ENCODE data around the gene TAS2R46.

TAS2R46 gene

DNA sequence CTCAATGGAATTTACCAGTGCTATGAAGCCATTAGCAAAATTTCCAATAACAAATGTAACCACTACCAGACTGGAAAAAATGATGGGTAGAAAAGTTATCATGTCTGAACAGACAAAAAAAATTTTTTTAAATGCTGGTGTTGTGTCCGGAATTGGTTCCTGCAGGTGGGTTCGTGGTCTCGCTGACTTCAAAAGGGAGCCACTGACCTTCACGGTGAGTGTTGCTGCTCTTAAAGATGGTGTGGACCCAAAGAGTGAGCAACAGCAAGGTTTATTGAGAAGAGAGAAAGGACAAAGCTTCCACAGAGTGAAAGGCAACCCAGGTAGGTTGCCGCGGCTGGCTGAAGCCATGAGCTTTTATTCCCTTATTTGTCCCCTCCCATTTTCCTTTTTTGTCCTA lies 30.0 kb upstream of the TAS2R46 start, which contains the start of gene TAS2R43:
TAS2R43 (minus strand) TSS at position 186 of the 400 bp plus-strand sequence; CDS start at position 102, 84 bp downstream.
- H3K9ac ChIP-seq = no peak within 1 kb of the TSS
- no peaks in the 10 kb centered on the region for H3K4me1 ChIP-seq
- H3K9me3 ChIP-seq (ENCODE audit: control insufficient read depth, low read length) = no peaks in the 10 kb centered on the region
- no peak within 1 kb of the TSS for H3K4me2 ChIP-seq (ENCODE audit: low read length)
- no peak within 1 kb of the TSS for H3K4me3 ChIP-seq (ENCODE audit: low read depth, low read length)
- no peaks in the 10 kb centered on the region for H3K79me2 ChIP-seq
- H3K27ac ChIP-seq = no peak within 1 kb of the TSS
- no peaks in the 10 kb centered on the region for H3K27me3 ChIP-seq (ENCODE audit: control insufficient read depth, insufficient read depth, low read length)
- H3K36me3 ChIP-seq (ENCODE audit: control insufficient read depth, insufficient read depth, low read length) = no peaks in the 10 kb centered on the region
- H2AFZ ChIP-seq = no peak within 1 kb of the TSS
- TF ChIP-seq, protein P1, sequence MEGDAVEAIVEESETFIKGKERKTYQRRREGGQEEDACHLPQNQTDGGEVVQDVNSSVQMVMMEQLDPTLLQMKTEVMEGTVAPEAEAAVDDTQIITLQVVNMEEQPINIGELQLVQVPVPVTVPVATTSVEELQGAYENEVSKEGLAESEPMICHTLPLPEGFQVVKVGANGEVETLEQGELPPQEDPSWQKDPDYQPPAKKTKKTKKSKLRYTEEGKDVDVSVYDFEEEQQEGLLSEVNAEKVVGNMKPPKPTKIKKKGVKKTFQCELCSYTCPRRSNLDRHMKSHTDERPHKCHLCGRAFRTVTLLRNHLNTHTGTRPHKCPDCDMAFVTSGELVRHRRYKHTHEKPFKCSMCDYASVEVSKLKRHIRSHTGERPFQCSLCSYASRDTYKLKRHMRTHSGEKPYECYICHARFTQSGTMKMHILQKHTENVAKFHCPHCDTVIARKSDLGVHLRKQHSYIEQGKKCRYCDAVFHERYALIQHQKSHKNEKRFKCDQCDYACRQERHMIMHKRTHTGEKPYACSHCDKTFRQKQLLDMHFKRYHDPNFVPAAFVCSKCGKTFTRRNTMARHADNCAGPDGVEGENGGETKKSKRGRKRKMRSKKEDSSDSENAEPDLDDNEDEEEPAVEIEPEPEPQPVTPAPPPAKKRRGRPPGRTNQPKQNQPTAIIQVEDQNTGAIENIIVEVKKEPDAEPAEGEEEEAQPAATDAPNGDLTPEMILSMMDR (IDR thresholded peaks at IDR 0.05) = no peak

DNA sequence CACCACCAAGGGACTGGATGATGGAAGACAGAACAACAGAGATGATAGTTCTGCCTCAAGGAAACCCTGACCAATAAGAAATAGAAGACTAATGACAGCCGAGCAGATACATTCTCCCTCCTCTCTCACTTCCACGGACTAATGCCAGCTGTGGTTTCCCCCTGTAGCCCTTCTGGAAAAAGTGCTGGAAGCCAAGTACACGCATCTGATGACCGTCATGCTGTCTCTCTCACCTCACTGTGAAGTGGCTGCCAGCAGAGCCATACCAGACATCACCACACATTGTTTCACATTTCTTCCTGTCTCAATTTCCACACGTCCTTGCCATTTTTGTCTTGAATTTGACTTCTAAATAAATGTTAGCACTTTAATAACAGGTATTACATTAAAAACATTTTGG lies 27.2 kb upstream of the TAS2R46 start:
- no peaks in the 10 kb centered on the region for H3K27me3 ChIP-seq (ENCODE audit: control insufficient read depth, insufficient read depth, low read length)
- TF ChIP-seq, protein P1 (IDR thresholded peaks at IDR 0.05) = no peak

DNA sequence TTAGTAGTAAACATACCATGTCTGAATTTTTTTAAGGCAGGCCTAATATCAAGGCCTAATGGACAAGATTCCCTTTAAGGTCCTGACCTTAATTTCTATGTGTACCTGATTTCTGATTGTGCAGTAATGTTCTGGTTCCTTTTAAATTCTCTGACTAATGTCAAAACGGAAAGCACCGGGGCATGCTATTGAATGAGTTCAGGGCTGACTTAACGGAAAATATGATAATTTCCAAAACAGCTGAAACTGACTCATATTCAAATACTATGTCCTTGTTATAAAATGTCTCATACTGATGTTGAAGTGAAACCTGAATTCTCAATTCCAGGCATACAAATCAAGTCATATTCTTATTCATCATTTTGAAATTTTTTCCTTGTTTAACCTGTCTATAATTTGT lies 23.3 kb upstream of the TAS2R46 start:
- H3K27me3 ChIP-seq (ENCODE audit: control insufficient read depth, insufficient read depth, low read length) = no peaks in the 10 kb centered on the region
- TF ChIP-seq, protein P1 (IDR thresholded peaks at IDR 0.05) = no peak
- H3K27ac ChIP-seq = no peak overlapping the region
- H2AFZ ChIP-seq = no peak overlapping the region
- H3K4me1 ChIP-seq = no peaks in the 10 kb centered on the region
- no peak overlapping the region for H3K9ac ChIP-seq
- H3K79me2 ChIP-seq = no peaks in the 10 kb centered on the region
- H3K4me3 ChIP-seq (ENCODE audit: low read depth, low read length) = no peak overlapping the region
- H3K4me2 ChIP-seq (ENCODE audit: low read length) = no peak overlapping the region
- H3K36me3 ChIP-seq (ENCODE audit: control insufficient read depth, insufficient read depth, low read length) = no peaks in the 10 kb centered on the region
- H3K9me3 ChIP-seq (ENCODE audit: control insufficient read depth, low read length) = no peaks in the 10 kb centered on the region

More for the DNA sequence above, 27.2 kb upstream of the TAS2R46 start:
- Histone ChIP-seq H2AFZ (no peak overlapping the region), H3K79me2 (no peaks in the 10 kb centered on the region), H3K4me1 (no peaks in the 10 kb centered on the region), H3K4me3 (ENCODE audit: low read depth, low read length) (no peak overlapping the region), H3K9ac (no peak overlapping the region), H3K9me3 (ENCODE audit: control insufficient read depth, low read length) (no peaks in the 10 kb centered on the region), H3K4me2 (ENCODE audit: low read length) (no peak overlapping the region), H3K27ac (no peak overlapping the region), H3K36me3 (ENCODE audit: control insufficient read depth, insufficient read depth, low read length) (no peaks in the 10 kb centered on the region)

DNA sequence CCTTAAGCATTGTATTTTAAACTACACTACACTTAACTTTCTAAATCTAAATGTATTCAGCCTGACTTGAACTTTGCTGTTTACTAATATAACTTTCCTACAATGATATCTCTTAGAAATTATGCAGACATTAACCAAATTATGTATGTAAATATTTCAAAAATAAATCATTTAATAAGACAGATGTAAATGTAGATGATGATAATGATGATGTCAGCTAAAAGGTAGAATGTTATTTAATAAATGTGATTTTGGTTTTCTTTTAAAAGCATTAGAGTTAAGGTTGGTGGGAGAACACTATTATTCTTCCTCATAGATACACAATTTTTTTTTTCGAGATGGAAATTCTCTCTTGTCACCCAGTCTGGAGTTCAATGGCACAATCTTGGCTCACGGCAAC lies 19.9 kb upstream of the TAS2R46 start:
- Histone ChIP-seq H3K27ac (no peak overlapping the region), H3K4me3 (ENCODE audit: low read depth, low read length) (no peak overlapping the region), H3K27me3 (ENCODE audit: control insufficient read depth, insufficient read depth, low read length) (no peaks in the 10 kb centered on the region), H3K79me2 (no peaks in the 10 kb centered on the region), H3K9me3 (ENCODE audit: control insufficient read depth, low read length) (no peaks in the 10 kb centered on the region), H3K9ac (no peak overlapping the region), H2AFZ (no peak overlapping the region), H3K36me3 (ENCODE audit: control insufficient read depth, insufficient read depth, low read length) (no peaks in the 10 kb centered on the region), H3K4me1 (no peaks in the 10 kb centered on the region), H3K4me2 (ENCODE audit: low read length) (no peak overlapping the region)
- TF ChIP-seq, protein P1 (IDR thresholded peaks at IDR 0.05) = no peak

DNA sequence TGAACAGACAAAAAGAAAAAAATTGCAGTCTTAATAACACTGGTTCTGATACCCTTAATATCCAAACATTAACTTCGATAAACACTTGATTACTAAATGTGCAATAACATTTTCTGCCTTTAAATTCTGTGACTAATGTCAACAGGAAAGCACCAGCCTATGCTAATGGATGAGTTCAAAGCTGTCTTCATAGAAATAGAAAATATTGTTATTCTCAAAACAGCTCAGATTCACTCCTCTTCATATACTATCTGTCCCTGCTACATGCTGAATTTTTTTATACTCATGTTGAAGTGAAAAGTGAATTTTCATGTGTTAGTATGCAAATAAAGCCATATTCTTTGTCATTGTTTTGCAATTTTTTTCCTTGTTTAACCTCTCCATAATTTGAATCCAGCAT lies 16.2 kb upstream of the TAS2R46 start:
- no peaks in the 10 kb centered on the region for H3K36me3 ChIP-seq (ENCODE audit: control insufficient read depth, insufficient read depth, low read length)
- no peak overlapping the region for H2AFZ ChIP-seq
- H3K27ac ChIP-seq = no peak overlapping the region
- H3K9ac ChIP-seq = no peak overlapping the region
- no peak overlapping the region for H3K4me2 ChIP-seq (ENCODE audit: low read length)
- H3K27me3 ChIP-seq (ENCODE audit: control insufficient read depth, insufficient read depth, low read length) = no peaks in the 10 kb centered on the region
- H3K4me3 ChIP-seq (ENCODE audit: low read depth, low read length) = no peak overlapping the region
- H3K79me2 ChIP-seq = no peaks in the 10 kb centered on the region
- no peaks in the 10 kb centered on the region for H3K9me3 ChIP-seq (ENCODE audit: control insufficient read depth, low read length)
- TF ChIP-seq, protein P1 (IDR thresholded peaks at IDR 0.05) = no peak
- no peaks in the 10 kb centered on the region for H3K4me1 ChIP-seq
